SK-N-MC (cell line): ENCODE measurements around the gene IL12RB2.

ENCODE experiments used
- EZH2 ChIP-seq: fragments of 200-600 bp; sonication (generic); IDR thresholded peaks from one replicate; pipeline ENCODE4 v1.6.1; 2017; ENCODE audit warnings: antibody characterized with exemption
- POLR2AphosphoS5 ChIP-seq: IDR thresholded peaks from 2 replicates; pipeline ENCODE4 v1.6.1; 2012; ENCODE audit warnings: mild to moderate bottlenecking, low read depth, low read length, borderline replicate concordance

DNA sequence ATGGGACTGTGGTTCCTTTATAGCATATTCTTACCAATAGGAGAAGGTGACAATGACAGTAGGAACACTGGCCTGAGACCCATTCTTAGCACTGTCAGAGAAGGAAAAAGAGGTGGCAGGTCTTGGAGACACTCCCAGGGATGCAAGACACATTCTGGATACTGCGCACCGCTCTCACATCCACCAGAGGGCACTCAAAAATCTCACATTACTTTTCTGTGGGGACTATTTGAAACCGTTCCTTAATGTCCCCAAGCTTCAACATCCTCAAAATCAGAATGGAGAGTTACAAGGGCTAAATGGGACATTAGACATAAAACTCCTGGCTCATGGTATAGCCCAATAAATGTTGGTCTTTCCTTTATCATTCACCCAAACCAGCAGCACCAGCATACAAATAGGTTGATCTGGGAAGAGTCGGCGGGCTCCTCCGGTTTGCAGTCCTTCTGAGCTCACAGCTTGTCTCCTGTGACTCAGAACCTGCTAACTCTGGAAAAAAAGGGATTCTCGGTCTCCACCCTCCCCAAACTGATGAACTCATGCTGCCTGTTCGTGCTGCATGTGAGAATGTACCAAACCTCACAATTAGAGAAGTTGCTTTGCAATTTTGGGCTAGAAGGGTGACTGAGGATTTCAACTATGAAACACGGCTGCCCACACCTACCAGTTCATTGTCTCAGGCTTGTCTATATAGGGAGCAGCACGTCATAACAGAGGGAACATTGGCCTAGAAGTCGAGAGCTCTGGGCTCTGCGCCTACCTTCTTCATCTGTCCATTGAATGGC is 40.2 kb downstream of the IL12RB2 start:
- TF ChIP-seq POLR2AphosphoS5: no peak
- TF ChIP-seq EZH2: no peak
